ENCODE measurements around the gene NCBP3.
"Not testable (repeated sequence)": the region's sequence is repeated elsewhere in the genome, so short reads cannot be mapped to it uniquely, and the experiment has no call there.

Gene NCBP3

GRCh38 chr17:3808701-3809100, 37.3 kb downstream of the NCBP3 start:
- no peak for DNase-seq

GRCh38 chr17:3805581-3805980, 40.5 kb downstream of the NCBP3 start:
- DNase-seq = no peak

- no peak for DNase-seq
Observed at GRCh38 chr17:3804503-3804931, 41.5 kb downstream of the NCBP3 start.

- no peak for DNase-seq
Observed at GRCh38 chr17:3803308-3803640, 42.8 kb downstream of the NCBP3 start.

- DNase-seq = no peak
Observed at GRCh38 chr17:3802461-3803307, 43.4 kb downstream of the NCBP3 start.

GRCh38 chr17:3801792-3802191, 44.3 kb downstream of the NCBP3 start:
- no peak for DNase-seq

GRCh38 chr17:3801347-3801746, 44.7 kb downstream of the NCBP3 start:
- no peak for DNase-seq

GRCh38 chr17:3800362-3801271, 45.4 kb downstream of the NCBP3 start, which contains the start of gene ITGAE:
TSS of gene ITGAE (minus strand) at chr17:3801188. CDS start at chr17:3801144, 44 bp downstream.
- DNase-seq = no peak

GRCh38 chr17:3799181-3799945, 46.7 kb downstream of the NCBP3 start:
- DNase-seq = no peak

- no peak for DNase-seq
Observed at GRCh38 chr17:3798273-3799180, 47.5 kb downstream of the NCBP3 start.

GRCh38 chr17:3796822-3797170, 49.2 kb downstream of the NCBP3 start:
- DNase-seq = no peak

- no peak for DNase-seq
Observed at GRCh38 chr17:3796110-3796821, 49.8 kb downstream of the NCBP3 start.

- DNase-seq = no peak
Observed at GRCh38 chr17:3795390-3796102, 50.5 kb downstream of the NCBP3 start.

- DNase-seq = no peak
Observed at GRCh38 chr17:3794557-3795389, 51.3 kb downstream of the NCBP3 start.

GRCh38 chr17:3794152-3794551, 51.9 kb downstream of the NCBP3 start:
- not testable (repeated sequence) for DNase-seq

GRCh38 chr17:3793258-3793657, 52.8 kb downstream of the NCBP3 start:
- not testable (repeated sequence) for DNase-seq

GRCh38 chr17:3792481-3792880, 53.6 kb downstream of the NCBP3 start:
- DNase-seq = no peak

- no peak for DNase-seq
Observed at GRCh38 chr17:3788200-3788599, 57.8 kb downstream of the NCBP3 start.

GRCh38 chr17:3785323-3785722, 60.7 kb downstream of the NCBP3 start:
- DNase-seq = not testable (repeated sequence)

GRCh38 chr17:3782751-3783150, 63.3 kb downstream of the NCBP3 start:
- DNase-seq = no peak
